HG03432 (cell line): ENCODE results near the gene FMO5.
A peak's percentile ranks its signal among the peaks of the same experiment; 100 is the strongest.
"Not testable (repeated sequence)": the region's sequence is repeated elsewhere in the genome, so short reads cannot be mapped to it uniquely, and the experiment has no call there.

Source experiments
- ATAC-seq: cut with Tn5 transposase; IDR thresholded peaks from one replicate; pipeline ENCODE4 v1.9.1; 2021; ENCODE audit warnings: mild to moderate bottlenecking, moderate library complexity; ENCODE audit not compliant: unreplicated experiment

FMO5 gene

GRCh38 chr1:147209825-147210821 is 15.0 kb downstream of the FMO5 start:
- no peak for ATAC-seq

GRCh38 chr1:147208619-147209018 is 16.5 kb downstream of the FMO5 start:
- ATAC-seq, result no peak

- ATAC-seq, result no peak
Measured at GRCh38 chr1:147207192-147207591, 17.9 kb downstream of the FMO5 start.

GRCh38 chr1:147204080-147204479 is 21.1 kb downstream of the FMO5 start:
- ATAC-seq, result no peak

- no peak for ATAC-seq
Measured at GRCh38 chr1:147202576-147202975, 22.6 kb downstream of the FMO5 start.

GRCh38 chr1:147201786-147202185 is 23.4 kb downstream of the FMO5 start:
- ATAC-seq, result no peak

GRCh38 chr1:147201276-147201675 is 23.9 kb downstream of the FMO5 start:
- ATAC-seq, result no peak

- ATAC-seq, result not testable (repeated sequence)
Measured at GRCh38 chr1:147197324-147197723, 27.8 kb downstream of the FMO5 start.

- no peak for ATAC-seq
Measured at GRCh38 chr1:147189514-147189913, 35.6 kb downstream of the FMO5 start.

GRCh38 chr1:147185432-147185831 is 39.7 kb downstream of the FMO5 start:
- no peak for ATAC-seq

GRCh38 chr1:147177611-147178380 is 47.3 kb downstream of the FMO5 start:
- ATAC-seq, result no peak

GRCh38 chr1:147172168-147173016 is 52.7 kb downstream of the FMO5 start, which contains the start of gene PRKAB2:
TSS of gene PRKAB2 (minus strand) at chr1:147172470. CDS start at chr1:147172144, 326 bp downstream.
- ATAC-seq, result peak; percentile 92

- no peak for ATAC-seq
Measured at GRCh38 chr1:147171399-147172167, 53.6 kb downstream of the FMO5 start.

- ATAC-seq, result no peak
Measured at GRCh38 chr1:147169840-147170674, 55.1 kb downstream of the FMO5 start.

GRCh38 chr1:147169171-147169570 is 56.0 kb downstream of the FMO5 start:
- ATAC-seq, result no peak

- ATAC-seq, result no peak
Measured at GRCh38 chr1:147168626-147169058, 56.5 kb downstream of the FMO5 start.

- ATAC-seq, result no peak
Measured at GRCh38 chr1:147167365-147167764, 57.8 kb downstream of the FMO5 start.

- no peak for ATAC-seq
Measured at GRCh38 chr1:147163019-147163418, 62.1 kb downstream of the FMO5 start.

GRCh38 chr1:147162093-147162492 is 63.0 kb downstream of the FMO5 start:
- ATAC-seq, result no peak
